Measurements from ENCODE around the gene SAA2. TPM values are rescaled to one million over a fixed set of nuclear protein-coding genes. Genes with fewer than 3 reads are reported as not detected.
"Not testable (repeated sequence)": the region's sequence is repeated elsewhere in the genome, so short reads cannot be mapped to it uniquely, and the experiment has no call there.

Gene SAA2
- total and polyA plus RNA-seq, 2 donors (not counting 1 experiment from before 2014, with no cell fraction given) = not detected

- Histone ChIP-seq H3K79me2 (ENCODE audit: control insufficient read depth, insufficient read depth, low read length) (no peaks in the 10 kb centered on the region), H2AFZ (ENCODE audit: low read length) (no peak overlapping the region), H3K27ac (ENCODE audit: insufficient read depth, low read length) (no peak overlapping the region), H4K20me1 (ENCODE audit: control insufficient read depth, extremely low read depth, insufficient read depth, low read length) (no peaks in the 10 kb centered on the region), H3K9me3 (ENCODE audit: control insufficient read depth, insufficient read depth, low read depth, low read length) (no peaks in the 10 kb centered on the region), H3K4me1 (ENCODE audit: control insufficient read depth, extremely low read depth, insufficient read depth, low read length) (no peaks in the 10 kb centered on the region), H3K9ac (ENCODE audit: insufficient read depth, low read length) (no peak overlapping the region), H3K36me3 (ENCODE audit: control insufficient read depth, insufficient read depth, low read length) (no peaks in the 10 kb centered on the region), H3K4me2 (ENCODE audit: extremely low read depth, insufficient read depth, low read length) (no peak overlapping the region), H3K27me3 (ENCODE audit: control insufficient read depth, insufficient read depth, low read length) (no peaks in the 10 kb centered on the region), H3K4me3 (replicated peaks in 1 of 4; ENCODE audit: control extremely low read depth in 1 of 4, insufficient read depth in 1 of 4, low read depth in 3 of 4, low read length in 4 of 4) (no peak overlapping the region)
- TF ChIP-seq EZH2 (IDR thresholded peaks at IDR 0.05; ENCODE audit: low read length, missing control alignments) (no peak), CTCF (conservative IDR thresholded peaks at IDR 0.05 in 1 of 2, IDR thresholded peaks at IDR 0.05 in 1 of 2; ENCODE audit: low read depth in 1 of 2, low read length in 2 of 2) (no peak)
- no peak for DNase-seq (ENCODE audit: low read depth in 2 of 2)
Observed at GRCh38 chr11:18270102-18270501, 21.6 kb upstream of the SAA2 start.

GRCh38 chr11:18269252-18269651 lies 20.8 kb upstream of the SAA2 start:
- not testable (repeated sequence) for H3K27ac ChIP-seq (ENCODE audit: insufficient read depth, low read length); H3K9ac ChIP-seq (ENCODE audit: insufficient read depth, low read length); H3K4me2 ChIP-seq (ENCODE audit: extremely low read depth, insufficient read depth, low read length); H3K36me3 ChIP-seq (ENCODE audit: control insufficient read depth, insufficient read depth, low read length); H4K20me1 ChIP-seq (ENCODE audit: control insufficient read depth, extremely low read depth, insufficient read depth, low read length); H2AFZ ChIP-seq (ENCODE audit: low read length); H3K4me1 ChIP-seq (ENCODE audit: control insufficient read depth, extremely low read depth, insufficient read depth, low read length); H3K79me2 ChIP-seq (ENCODE audit: control insufficient read depth, insufficient read depth, low read length); H3K27me3 ChIP-seq (ENCODE audit: control insufficient read depth, insufficient read depth, low read length); H3K4me3 ChIP-seq (replicated peaks in 1 of 4; ENCODE audit: control extremely low read depth in 1 of 4, insufficient read depth in 1 of 4, low read depth in 3 of 4, low read length in 4 of 4); H3K9me3 ChIP-seq (ENCODE audit: control insufficient read depth, insufficient read depth, low read depth, low read length); DNase-seq (ENCODE audit: low read depth in 2 of 2)

- not testable (repeated sequence) for H3K4me2 ChIP-seq (ENCODE audit: extremely low read depth, insufficient read depth, low read length); H4K20me1 ChIP-seq (ENCODE audit: control insufficient read depth, extremely low read depth, insufficient read depth, low read length); H3K9ac ChIP-seq (ENCODE audit: insufficient read depth, low read length); H3K4me1 ChIP-seq (ENCODE audit: control insufficient read depth, extremely low read depth, insufficient read depth, low read length); DNase-seq (ENCODE audit: low read depth in 2 of 2); H3K9me3 ChIP-seq (ENCODE audit: control insufficient read depth, insufficient read depth, low read depth, low read length); H3K36me3 ChIP-seq (ENCODE audit: control insufficient read depth, insufficient read depth, low read length); H2AFZ ChIP-seq (ENCODE audit: low read length); H3K79me2 ChIP-seq (ENCODE audit: control insufficient read depth, insufficient read depth, low read length); H3K27me3 ChIP-seq (ENCODE audit: control insufficient read depth, insufficient read depth, low read length); H3K27ac ChIP-seq (ENCODE audit: insufficient read depth, low read length); H3K4me3 ChIP-seq (replicated peaks in 1 of 4; ENCODE audit: control extremely low read depth in 1 of 4, insufficient read depth in 1 of 4, low read depth in 3 of 4, low read length in 4 of 4)
Observed at GRCh38 chr11:18267335-18268133, 19.1 kb upstream of the SAA2 start.

GRCh38 chr11:18265949-18266348 lies 17.5 kb upstream of the SAA2 start, which contains the start of gene SAA1:
Gene SAA1, plus strand, starts transcription at chr11:18266264. Its CDS starts 624 bp downstream, at chr11:18266888.
- TF ChIP-seq EZH2 (IDR thresholded peaks at IDR 0.05; ENCODE audit: low read length, missing control alignments) (no peak), CTCF (conservative IDR thresholded peaks at IDR 0.05 in 1 of 2, IDR thresholded peaks at IDR 0.05 in 1 of 2; ENCODE audit: low read depth in 1 of 2, low read length in 2 of 2) (no peak)
- no peaks in the 10 kb centered on the region for H3K36me3 ChIP-seq (ENCODE audit: control insufficient read depth, insufficient read depth, low read length)
- H4K20me1 ChIP-seq (ENCODE audit: control insufficient read depth, extremely low read depth, insufficient read depth, low read length) = no peaks in the 10 kb centered on the region
- H3K9ac ChIP-seq (ENCODE audit: insufficient read depth, low read length) = no peak within 1 kb of the TSS
- no peak for DNase-seq (ENCODE audit: low read depth in 2 of 2)
- no peaks in the 10 kb centered on the region for H3K4me1 ChIP-seq (ENCODE audit: control insufficient read depth, extremely low read depth, insufficient read depth, low read length)
- H3K4me3 ChIP-seq (replicated peaks in 1 of 4; ENCODE audit: control extremely low read depth in 1 of 4, insufficient read depth in 1 of 4, low read depth in 3 of 4, low read length in 4 of 4) = no peak within 1 kb of the TSS
- H3K9me3 ChIP-seq (ENCODE audit: control insufficient read depth, insufficient read depth, low read depth, low read length) = no peaks in the 10 kb centered on the region
- H3K79me2 ChIP-seq (ENCODE audit: control insufficient read depth, insufficient read depth, low read length) = no peaks in the 10 kb centered on the region
- H3K4me2 ChIP-seq (ENCODE audit: extremely low read depth, insufficient read depth, low read length) = no peak within 1 kb of the TSS
- no peak within 1 kb of the TSS for H3K27ac ChIP-seq (ENCODE audit: insufficient read depth, low read length)
- H2AFZ ChIP-seq (ENCODE audit: low read length) = no peak within 1 kb of the TSS
- H3K27me3 ChIP-seq (ENCODE audit: control insufficient read depth, insufficient read depth, low read length) = peaks cover 2% of the 10 kb centered on the region

Measured in fibroblast of lung (primary cell).